KMS-11 (cell line): Measurements from ENCODE around the gene NOS1AP.

Experiments used
- H2AFZ ChIP-seq: fragments of 200-600 bp; sonication (generic); 2 replicates; pipeline ENCODE4 v1.6.1; 2016; ENCODE audit warnings: antibody characterized with exemption, mixed run types, low read depth
- H3K27ac ChIP-seq: fragments of 200-600 bp; sonication (generic); 2 replicates; pipeline ENCODE4 v1.6.1; 2016; ENCODE audit warnings: mild to moderate bottlenecking, mixed run types
- H3K27me3 ChIP-seq: fragments of 200-600 bp; sonication (generic); 2 replicates; pipeline ENCODE4 v1.6.1; 2017; ENCODE audit warnings: mild to moderate bottlenecking, low read depth, mixed run types, moderate library complexity; ENCODE audit not compliant: insufficient read depth
- H3K36me3 ChIP-seq: fragments of 200-600 bp; sonication (generic); 2 replicates; pipeline ENCODE4 v1.6.1; 2017; ENCODE audit warnings: mild to moderate bottlenecking, mixed run types; ENCODE audit not compliant: insufficient read depth
- H3K4me1 ChIP-seq: fragments of 200-600 bp; sonication (generic); 2 replicates; pipeline ENCODE4 v1.6.1; 2016; ENCODE audit warnings: mild to moderate bottlenecking, low read depth, mixed run types; ENCODE audit not compliant: poor library complexity, severe bottlenecking
- H3K4me2 ChIP-seq: fragments of 200-600 bp; sonication (generic); 2 replicates; pipeline ENCODE4 v1.7.0; 2016; ENCODE audit warnings: mild to moderate bottlenecking, mixed run types
- H3K4me3 ChIP-seq: fragments of 200-600 bp; sonication (generic); IDR thresholded peaks from 2 replicates; pipeline ENCODE4 v1.6.1; 2017; ENCODE audit warnings: low read depth, low read length, mixed read lengths; ENCODE audit not compliant: insufficient read depth
- H3K79me2 ChIP-seq: fragments of 200-600 bp; sonication (generic); 2 replicates; pipeline ENCODE4 v1.6.1; 2016; ENCODE audit warnings: low read depth, mixed run types; ENCODE audit not compliant: insufficient read depth
- H3K9ac ChIP-seq: fragments of 200-600 bp; sonication (generic); 2 replicates; pipeline ENCODE4 v1.6.1; 2016; ENCODE audit warnings: mild to moderate bottlenecking, mixed run types
- H4K20me1 ChIP-seq: fragments of 200-600 bp; sonication (generic); 2 replicates; pipeline ENCODE4 v1.6.1; 2016; ENCODE audit warnings: mild to moderate bottlenecking, mixed run types; ENCODE audit not compliant: insufficient read depth
- TF ChIP-seq, protein P1 (sequence below): fragments of 200-600 bp; sonication (generic); conservative IDR thresholded peaks from 2 replicates; pipeline ENCODE4 v1.6.1; 2017; ENCODE audit warnings: low read depth, mild to moderate bottlenecking, antibody characterized with exemption, low read length, moderate library complexity, mixed read lengths

NOS1AP gene

DNA sequence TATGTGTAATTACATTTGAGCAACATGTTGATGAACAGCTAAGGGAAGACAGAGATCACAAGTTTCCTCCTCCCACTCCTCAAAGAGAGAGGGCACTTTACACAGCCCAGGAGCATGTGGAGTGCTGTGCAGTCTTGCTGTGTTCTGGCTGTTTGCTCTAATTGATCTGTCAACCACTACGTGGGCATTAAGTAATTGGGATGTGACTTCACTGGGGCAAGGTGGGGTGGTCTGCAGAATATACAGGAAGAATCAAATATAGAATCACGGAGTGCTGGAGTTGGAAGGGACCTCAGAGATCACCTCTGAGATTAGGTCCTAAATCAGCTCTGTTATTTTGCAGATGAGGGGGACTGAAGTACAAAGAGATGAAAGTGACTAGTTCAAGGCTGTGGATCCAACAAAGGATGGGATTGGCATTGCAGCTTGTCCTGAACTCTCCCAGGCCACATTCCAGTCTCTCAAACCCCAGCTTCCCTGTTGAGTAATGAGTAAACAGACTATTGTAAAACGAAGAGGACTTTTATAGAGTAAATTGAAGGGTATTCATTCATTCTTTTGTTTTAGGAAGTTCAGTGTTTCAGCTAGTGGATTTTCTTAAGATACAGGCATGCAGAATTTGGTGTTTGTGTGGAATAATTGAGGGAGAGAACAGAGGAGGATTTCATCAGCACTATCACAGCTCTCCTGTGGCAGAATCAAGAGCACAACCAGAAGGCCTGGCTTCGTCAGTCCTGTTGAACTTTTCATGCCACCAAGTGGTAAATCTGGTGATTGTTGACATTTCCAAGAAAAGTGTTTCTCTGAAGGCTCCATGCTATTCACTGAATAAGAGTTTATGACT is 22.4 kb downstream of the NOS1AP start:
- no peak overlapping the region for H3K27ac ChIP-seq
- no peaks in the 10 kb centered on the region for H3K4me1 ChIP-seq
- H3K9ac ChIP-seq, result no peak overlapping the region
- H4K20me1 ChIP-seq, result no peaks in the 10 kb centered on the region
- H3K27me3 ChIP-seq, result no peaks in the 10 kb centered on the region
- TF ChIP-seq, protein P1, sequence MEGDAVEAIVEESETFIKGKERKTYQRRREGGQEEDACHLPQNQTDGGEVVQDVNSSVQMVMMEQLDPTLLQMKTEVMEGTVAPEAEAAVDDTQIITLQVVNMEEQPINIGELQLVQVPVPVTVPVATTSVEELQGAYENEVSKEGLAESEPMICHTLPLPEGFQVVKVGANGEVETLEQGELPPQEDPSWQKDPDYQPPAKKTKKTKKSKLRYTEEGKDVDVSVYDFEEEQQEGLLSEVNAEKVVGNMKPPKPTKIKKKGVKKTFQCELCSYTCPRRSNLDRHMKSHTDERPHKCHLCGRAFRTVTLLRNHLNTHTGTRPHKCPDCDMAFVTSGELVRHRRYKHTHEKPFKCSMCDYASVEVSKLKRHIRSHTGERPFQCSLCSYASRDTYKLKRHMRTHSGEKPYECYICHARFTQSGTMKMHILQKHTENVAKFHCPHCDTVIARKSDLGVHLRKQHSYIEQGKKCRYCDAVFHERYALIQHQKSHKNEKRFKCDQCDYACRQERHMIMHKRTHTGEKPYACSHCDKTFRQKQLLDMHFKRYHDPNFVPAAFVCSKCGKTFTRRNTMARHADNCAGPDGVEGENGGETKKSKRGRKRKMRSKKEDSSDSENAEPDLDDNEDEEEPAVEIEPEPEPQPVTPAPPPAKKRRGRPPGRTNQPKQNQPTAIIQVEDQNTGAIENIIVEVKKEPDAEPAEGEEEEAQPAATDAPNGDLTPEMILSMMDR, result no peak
- no peak overlapping the region for H3K4me3 ChIP-seq
- H3K4me2 ChIP-seq, result no peak overlapping the region
- no peaks in the 10 kb centered on the region for H3K36me3 ChIP-seq
- H3K79me2 ChIP-seq, result no peaks in the 10 kb centered on the region
- no peak overlapping the region for H2AFZ ChIP-seq

DNA sequence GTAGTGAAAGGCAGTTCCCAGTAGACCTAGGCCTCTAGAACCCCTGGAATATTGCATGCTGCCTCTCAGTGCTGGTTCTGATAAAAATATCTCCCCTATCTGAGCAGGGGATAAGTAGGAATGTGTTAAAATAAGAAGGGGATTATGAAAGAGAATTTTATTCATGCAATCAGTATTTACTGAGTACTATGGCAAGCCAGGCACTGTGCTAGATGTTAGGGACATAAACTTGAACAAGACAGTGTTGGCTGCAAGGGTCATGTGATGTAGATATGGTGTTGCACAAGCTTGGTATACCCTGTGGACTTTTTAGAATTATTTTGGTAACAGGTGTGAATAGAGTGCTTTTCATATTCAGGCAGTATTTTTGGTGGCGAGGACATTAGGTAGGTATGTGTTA is 23.6 kb downstream of the NOS1AP start:
- H3K79me2 ChIP-seq, result no peaks in the 10 kb centered on the region
- no peaks in the 10 kb centered on the region for H3K4me1 ChIP-seq
- no peaks in the 10 kb centered on the region for H3K36me3 ChIP-seq
- TF ChIP-seq, protein P1, result no peak
- no peak overlapping the region for H2AFZ ChIP-seq
- H3K9ac ChIP-seq, result no peak overlapping the region
- no peak overlapping the region for H3K4me2 ChIP-seq
- H3K27me3 ChIP-seq, result no peaks in the 10 kb centered on the region
- H3K27ac ChIP-seq, result no peak overlapping the region
- no peak overlapping the region for H3K4me3 ChIP-seq
- H4K20me1 ChIP-seq, result no peaks in the 10 kb centered on the region

DNA sequence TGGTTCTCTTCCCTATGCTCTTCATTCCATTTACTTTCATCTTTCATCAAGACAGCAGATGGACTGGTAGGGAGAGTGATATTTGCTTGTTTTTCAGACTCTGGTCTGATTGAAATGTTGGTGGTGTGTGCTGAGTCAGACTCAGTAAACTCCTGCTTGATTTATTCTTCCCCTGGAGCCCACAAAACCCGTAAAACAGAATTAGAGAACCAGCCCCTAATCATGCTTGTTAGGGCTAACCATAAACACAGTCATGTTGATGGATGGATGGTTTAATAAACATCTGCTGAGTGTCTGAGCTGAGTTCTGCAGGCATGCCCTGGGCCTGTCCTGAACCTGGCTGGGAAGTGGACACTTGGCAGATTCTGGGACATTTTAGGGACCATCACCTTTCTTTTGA is 24.8 kb downstream of the NOS1AP start:
- H3K4me3 ChIP-seq, result no peak overlapping the region
- no peak overlapping the region for H3K4me2 ChIP-seq
- no peaks in the 10 kb centered on the region for H3K79me2 ChIP-seq
- H3K27ac ChIP-seq, result no peak overlapping the region
- H3K9ac ChIP-seq, result no peak overlapping the region
- H3K36me3 ChIP-seq, result no peaks in the 10 kb centered on the region
- no peaks in the 10 kb centered on the region for H4K20me1 ChIP-seq
- H3K4me1 ChIP-seq, result no peaks in the 10 kb centered on the region
- H3K27me3 ChIP-seq, result no peaks in the 10 kb centered on the region
- TF ChIP-seq, protein P1, result no peak
- H2AFZ ChIP-seq, result no peak overlapping the region

DNA sequence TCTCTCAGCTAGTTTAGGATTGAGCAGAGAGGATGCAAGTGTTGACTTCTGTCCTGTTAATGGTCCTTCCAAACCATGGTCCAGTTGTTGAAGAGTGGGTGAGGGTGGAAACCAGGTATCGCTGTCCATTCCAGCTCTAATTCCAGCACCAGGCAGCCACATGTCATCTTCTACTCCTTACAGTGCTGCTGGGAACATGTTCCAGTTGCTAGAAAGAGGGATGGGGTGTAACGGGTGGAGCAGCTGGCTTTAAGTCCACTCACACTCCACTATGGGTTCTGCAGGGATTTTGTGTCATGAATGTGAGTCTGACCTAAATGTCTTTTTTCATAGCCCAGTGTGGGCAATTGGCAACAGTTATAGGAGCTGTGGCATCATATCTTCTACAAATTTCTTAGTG is 25.2 kb downstream of the NOS1AP start:
- TF ChIP-seq, protein P1, result no peak
- no peaks in the 10 kb centered on the region for H3K4me1 ChIP-seq
- no peak overlapping the region for H3K4me3 ChIP-seq
- no peak overlapping the region for H2AFZ ChIP-seq
- no peaks in the 10 kb centered on the region for H4K20me1 ChIP-seq
- H3K36me3 ChIP-seq, result no peaks in the 10 kb centered on the region
- no peak overlapping the region for H3K27ac ChIP-seq
- no peaks in the 10 kb centered on the region for H3K27me3 ChIP-seq
- no peaks in the 10 kb centered on the region for H3K79me2 ChIP-seq
- H3K9ac ChIP-seq, result no peak overlapping the region
- no peak overlapping the region for H3K4me2 ChIP-seq
